Progenitor cell of endocrine pancreas (in vitro differentiated cells): ENCODE results near the gene FADS6. TPM values are rescaled to one million over a fixed set of nuclear protein-coding genes. Genes with fewer than 3 reads are reported as not detected.

Experiments
- DNase-seq: peaks from one replicate; pipeline ENCODE4 v3.0.0; 2021; ENCODE audit warnings: low spot score; ENCODE audit not compliant: unreplicated experiment
- H3K27ac Mint-ChIP-seq: 2 replicates; pipeline ENCODE4 v1.8.0; 2021; ENCODE audit warnings: mild to moderate bottlenecking, moderate library complexity, mixed read lengths
- H3K27me3 Mint-ChIP-seq: 2 replicates; pipeline ENCODE4 v1.8.0; 2021; ENCODE audit warnings: mixed read lengths
- H3K36me3 Mint-ChIP-seq: 2 replicates; pipeline ENCODE4 v1.8.0; 2022; ENCODE audit warnings: mixed read lengths; ENCODE audit not compliant: insufficient read depth
- H3K4me1 Mint-ChIP-seq: 2 replicates; pipeline ENCODE4 v1.8.0; 2021; ENCODE audit warnings: low read depth, mixed read lengths
- H3K4me3 Mint-ChIP-seq: 2 replicates; pipeline ENCODE4 v1.8.0; 2021; ENCODE audit warnings: low read depth, mild to moderate bottlenecking, moderate library complexity, mixed read lengths
- H3K9me3 Mint-ChIP-seq: 2 replicates; pipeline ENCODE4 v1.8.0; 2021; ENCODE audit warnings: low read depth, mixed read lengths
- CTCF ChIP-seq: fragments of 200-600 bp; sonication (generic); IDR thresholded peaks from one replicate; pipeline ENCODE4 v1.5.0; 2021; ENCODE audit warnings: antibody characterized with exemption, mild to moderate bottlenecking; ENCODE audit not compliant: unreplicated experiment
- total RNA-seq: library from RNA; stranded (reverse); gene quantifications from 2 replicates; pipeline ENCODE4 v1.2.1, GENCODE V29; 2021

The FADS6 gene
- total RNA-seq, 1 donor from 2014 or later = 0.14 TPM

GRCh38 chr17:74892013-74892841 lies 1.2 kb downstream of the FADS6 start:
- Mint-ChIP-seq H3K4me1 (peaks cover 2% of the 10 kb centered on the region), H3K27ac (no peak overlapping the region), H3K4me3 (no peak overlapping the region), H3K27me3 (peaks cover 61% of the 10 kb centered on the region), H3K9me3 (no peaks in the 10 kb centered on the region), H3K36me3 (no peaks in the 10 kb centered on the region)
- TF ChIP-seq CTCF = no peak
- DNase-seq = no peak

GRCh38 chr17:74890554-74890953 lies 2.9 kb downstream of the FADS6 start:
- Mint-ChIP-seq H3K4me3 (no peak overlapping the region), H3K9me3 (no peaks in the 10 kb centered on the region), H3K4me1 (peaks cover 2% of the 10 kb centered on the region), H3K36me3 (no peaks in the 10 kb centered on the region), H3K27ac (no peak overlapping the region), H3K27me3 (peaks cover 52% of the 10 kb centered on the region)
- DNase-seq = no peak
- no peak for TF ChIP-seq CTCF

- no peaks in the 10 kb centered on the region for H3K4me1 Mint-ChIP-seq
- DNase-seq = no peak
- H3K9me3 Mint-ChIP-seq = no peaks in the 10 kb centered on the region
- H3K36me3 Mint-ChIP-seq = no peaks in the 10 kb centered on the region
- H3K27me3 Mint-ChIP-seq = peaks cover 37% of the 10 kb centered on the region
- no peak for TF ChIP-seq CTCF
- H3K4me3 Mint-ChIP-seq = no peak overlapping the region
- H3K27ac Mint-ChIP-seq = no peak overlapping the region
These were observed 5.0 kb downstream of the FADS6 start for GRCh38 chr17:74888469-74888868.

GRCh38 chr17:74883241-74883745 lies 10.1 kb downstream of the FADS6 start:
- no peak for DNase-seq
- no peak overlapping the region for H3K4me3 Mint-ChIP-seq
- no peaks in the 10 kb centered on the region for H3K9me3 Mint-ChIP-seq
- no peak overlapping the region for H3K27ac Mint-ChIP-seq
- H3K36me3 Mint-ChIP-seq = no peaks in the 10 kb centered on the region
- peaks cover 18% of the 10 kb centered on the region for H3K27me3 Mint-ChIP-seq
- no peak for TF ChIP-seq CTCF
- H3K4me1 Mint-ChIP-seq = no peaks in the 10 kb centered on the region

- Mint-ChIP-seq H3K9me3 (no peaks in the 10 kb centered on the region), H3K4me3 (no peak overlapping the region), H3K27ac (no peak overlapping the region), H3K4me1 (no peaks in the 10 kb centered on the region), H3K27me3 (peaks cover 18% of the 10 kb centered on the region), H3K36me3 (no peaks in the 10 kb centered on the region)
- DNase-seq = no peak
- no peak for TF ChIP-seq CTCF
These were observed 10.8 kb downstream of the FADS6 start for GRCh38 chr17:74882517-74883240.
